Ascending aorta (tissue), 2 donors: Measurements from ENCODE around the gene FARP1. TPM values are rescaled to one million over a fixed set of nuclear protein-coding genes. Genes with fewer than 3 reads are reported as not detected.
"Not testable (repeated sequence)": the region's sequence is repeated elsewhere in the genome, so short reads cannot be mapped to it uniquely, and the experiment has no call there.

ENCODE experiments used
- DNase-seq, 2 donors: peaks; one replicate each; pipeline ENCODE4 v3.0.0-alpha.2; 2019; ENCODE audit warnings: low spot score in 2 of 2
- H3K27ac ChIP-seq, 2 donors: fragments of 200-600 bp; sonication (generic); one replicate each; pipeline ENCODE4 v1.5.1; 2016 to 2017; ENCODE audit warnings: mild to moderate bottlenecking in 1 of 2
- H3K27me3 ChIP-seq: fragments of 200-600 bp; sonication (generic); one replicate; pipeline ENCODE4 v1.5.1; 2017
- H3K36me3 ChIP-seq, 2 donors: fragments of 200-600 bp; sonication (generic); one replicate each; pipeline ENCODE4 v1.5.1; 2016
- H3K4me1 ChIP-seq, 2 donors: fragments of 200-600 bp; sonication (generic); one replicate each; pipeline ENCODE4 v1.5.1; 2016 to 2017; ENCODE audit warnings: mild to moderate bottlenecking in 1 of 2
- H3K4me3 ChIP-seq, 2 donors: fragments of 200-600 bp; sonication (generic); one replicate each; pipeline ENCODE4 v1.5.1; 2016 to 2017; ENCODE audit warnings: mild to moderate bottlenecking in 1 of 2
- H3K9me3 ChIP-seq, 2 donors: fragments of 200-600 bp; sonication (generic); one replicate each; pipeline ENCODE4 v1.5.1; 2016
- CTCF ChIP-seq, 3 experiments: fragments of 200-600 bp in 2 of 3; fragments of 450-650 bp in 1 of 3; sonication (generic) in 2 of 3; IDR thresholded peaks; one replicate each; pipeline ENCODE4 v1.5.1; 2016 to 2019; ENCODE audit warnings: antibody characterized with exemption in 3 of 3, mild to moderate bottlenecking in 1 of 3, moderate library complexity in 1 of 3
- intact Hi-C: fragments of 100-400 bp; cut with DNase I; formaldehyde crosslinking; loops from one replicate; pipeline ENCODE4 v1.15.1; 2023
- total RNA-seq: library from RNA; depleted of rRNA; stranded (reverse); fragments of >200 nt; gene quantifications from one replicate; pipeline ENCODE4 v1.1.0, GENCODE V29; 2016

FARP1 gene
- total RNA-seq, 1 donor from 2014 or later: 80.8 TPM

GRCh38 chr13:98368019-98368418, 225.1 kb downstream of the FARP1 start:
- TF ChIP-seq CTCF (IDR thresholded peaks at IDR 0.05): no peak
- intact Hi-C loops: no loop called here
- Histone ChIP-seq H3K4me3 (no peak overlapping the region), H3K27me3 (no peaks in the 10 kb centered on the region), H3K4me1 (peaks cover 0 to 4% of the 10 kb centered on the region in 2 donors), H3K27ac (no peak overlapping the region), H3K9me3 (no peaks in the 10 kb centered on the region), H3K36me3 (no peaks in the 10 kb centered on the region)
- DNase-seq: no peak

- H3K4me1 ChIP-seq, H3K27ac ChIP-seq, H3K9me3 ChIP-seq, DNase-seq, intact Hi-C loops, H3K27me3 ChIP-seq, H3K36me3 ChIP-seq, H3K4me3 ChIP-seq: not testable (repeated sequence)
Observed at GRCh38 chr13:98369520-98369919, 226.6 kb downstream of the FARP1 start.

GRCh38 chr13:98370261-98370660, 227.4 kb downstream of the FARP1 start:
- Histone ChIP-seq H3K4me3 (no peak overlapping the region), H3K4me1 (peaks cover 0 to 4% of the 10 kb centered on the region in 2 donors), H3K9me3 (peaks cover 0 to 4% of the 10 kb centered on the region in 2 donors), H3K27me3 (no peaks in the 10 kb centered on the region), H3K27ac (no peak overlapping the region), H3K36me3 (no peaks in the 10 kb centered on the region)
- no peak for DNase-seq
- no peak for TF ChIP-seq CTCF (IDR thresholded peaks at IDR 0.05)
- intact Hi-C loops: no loop called here

- H3K27me3 ChIP-seq: no peaks in the 10 kb centered on the region
- peaks cover 0 to 4% of the 10 kb centered on the region in 2 donors for H3K4me1 ChIP-seq
- peaks cover 0 to 4% of the 10 kb centered on the region in 2 donors for H3K9me3 ChIP-seq
- no peak overlapping the region for H3K4me3 ChIP-seq
- intact Hi-C loops: no loop called here
- DNase-seq: no peak
- H3K36me3 ChIP-seq: no peaks in the 10 kb centered on the region
- TF ChIP-seq CTCF (IDR thresholded peaks at IDR 0.05): no peak
- no peak overlapping the region for H3K27ac ChIP-seq
Observed at GRCh38 chr13:98370806-98371515, 228.1 kb downstream of the FARP1 start.

GRCh38 chr13:98371516-98372023, 228.7 kb downstream of the FARP1 start:
- H3K4me1 ChIP-seq: peaks cover 0 to 4% of the 10 kb centered on the region in 2 donors
- intact Hi-C loops: no loop called here
- peaks cover 0 to 4% of the 10 kb centered on the region in 2 donors for H3K9me3 ChIP-seq
- H3K27me3 ChIP-seq: no peaks in the 10 kb centered on the region
- TF ChIP-seq CTCF (IDR thresholded peaks at IDR 0.05): no peak
- H3K36me3 ChIP-seq: no peaks in the 10 kb centered on the region
- no peak for DNase-seq
- no peak overlapping the region for H3K27ac ChIP-seq
- no peak overlapping the region for H3K4me3 ChIP-seq

- Histone ChIP-seq H3K27me3 (no peaks in the 10 kb centered on the region), H3K27ac (no peak overlapping the region), H3K36me3 (no peaks in the 10 kb centered on the region), H3K9me3 (peaks cover 0 to 4% of the 10 kb centered on the region in 2 donors), H3K4me1 (peaks cover 0 to 4% of the 10 kb centered on the region in 2 donors), H3K4me3 (no peak overlapping the region)
- intact Hi-C loops: no loop called here
- TF ChIP-seq CTCF (IDR thresholded peaks at IDR 0.05): no peak
- DNase-seq: no peak
Observed at GRCh38 chr13:98372876-98373275, 230.0 kb downstream of the FARP1 start.
